NCI-H1417 treated with DMSO at 0.1 percent for 48 hours (cell line): ENCODE data around the gene TMEM89.
A peak's percentile ranks its signal among the peaks of the same experiment; 100 is the strongest.

Source experiments
- DNase-seq: peaks from one replicate; lab custom pipeline; 2025; lab: John Stamatoyannopoulos, UW

Gene TMEM89

DNA sequence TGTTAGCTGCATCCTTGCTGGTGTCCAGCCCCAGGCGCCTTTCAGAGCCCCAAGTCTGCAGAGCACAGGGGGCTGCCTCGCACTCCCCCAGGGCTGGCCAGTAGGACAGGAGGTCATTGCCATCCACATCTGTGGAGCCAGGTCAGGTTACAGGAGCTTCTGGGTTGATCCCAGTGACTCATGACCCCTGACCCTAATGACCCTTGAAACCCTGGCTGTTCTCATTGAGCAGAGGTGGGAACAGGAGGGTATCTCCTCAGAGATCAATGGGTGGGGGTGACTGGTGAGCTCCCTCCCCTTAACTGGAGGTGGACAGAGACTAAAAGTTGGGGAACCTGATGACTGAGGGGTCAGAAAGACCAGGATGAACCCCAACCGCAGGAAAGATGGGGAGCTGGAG lies 19.8 kb upstream of the TMEM89 start:
- DNase-seq: no peak

DNA sequence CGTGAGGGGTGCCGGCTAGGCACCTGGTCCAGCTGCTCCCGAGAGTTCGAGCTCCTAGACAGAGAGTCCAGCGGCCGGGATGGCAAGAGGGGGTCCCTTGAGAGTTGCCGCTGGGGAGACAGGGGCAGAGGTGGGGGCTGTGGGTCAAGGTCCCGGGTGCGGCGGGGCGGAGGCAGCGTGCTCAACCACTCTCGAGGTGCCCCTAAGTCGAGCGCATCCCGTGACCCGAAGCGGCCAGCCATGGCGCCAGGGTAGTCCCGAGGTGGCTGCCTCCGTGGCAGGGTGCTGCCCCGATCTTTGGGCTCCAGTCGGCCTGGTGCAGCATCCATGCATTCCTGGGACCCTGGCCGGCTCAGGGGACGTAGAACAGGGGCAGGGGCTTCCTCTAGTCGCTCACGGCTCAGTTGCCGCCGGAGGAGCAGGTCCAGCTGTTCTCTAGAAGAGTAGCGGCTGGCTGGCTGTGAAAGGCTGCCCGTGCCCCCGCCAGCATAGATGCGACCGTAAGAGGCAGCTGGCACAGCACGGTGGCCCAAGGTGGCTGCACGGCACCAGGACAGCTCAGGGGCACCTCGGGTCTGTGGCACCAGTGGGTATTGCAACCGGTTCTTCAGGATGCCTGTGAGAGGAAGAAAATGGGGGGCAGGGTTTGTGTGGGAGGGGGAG lies 18.5 kb upstream of the TMEM89 start:
- no peak for DNase-seq

DNA sequence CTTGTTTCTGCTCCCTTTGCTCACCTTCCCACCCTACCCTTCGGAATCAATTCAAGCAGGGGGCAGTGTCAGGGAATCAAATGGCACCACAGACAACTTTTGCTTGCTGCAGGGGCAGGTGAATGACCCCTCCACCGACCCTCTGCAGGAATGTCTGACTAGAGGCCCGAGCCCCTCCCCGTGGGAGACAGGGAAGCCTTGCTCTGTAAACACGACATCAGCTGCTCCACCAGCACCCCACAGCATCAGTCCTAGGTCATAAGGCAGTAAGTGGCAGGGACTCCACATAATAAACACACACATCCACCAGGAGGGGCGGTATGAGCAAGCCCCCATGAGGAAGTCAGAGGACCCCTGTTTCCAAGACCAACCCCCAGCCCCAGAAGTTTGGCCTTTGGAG lies 15.7 kb upstream of the TMEM89 start:
- DNase-seq: no peak

DNA sequence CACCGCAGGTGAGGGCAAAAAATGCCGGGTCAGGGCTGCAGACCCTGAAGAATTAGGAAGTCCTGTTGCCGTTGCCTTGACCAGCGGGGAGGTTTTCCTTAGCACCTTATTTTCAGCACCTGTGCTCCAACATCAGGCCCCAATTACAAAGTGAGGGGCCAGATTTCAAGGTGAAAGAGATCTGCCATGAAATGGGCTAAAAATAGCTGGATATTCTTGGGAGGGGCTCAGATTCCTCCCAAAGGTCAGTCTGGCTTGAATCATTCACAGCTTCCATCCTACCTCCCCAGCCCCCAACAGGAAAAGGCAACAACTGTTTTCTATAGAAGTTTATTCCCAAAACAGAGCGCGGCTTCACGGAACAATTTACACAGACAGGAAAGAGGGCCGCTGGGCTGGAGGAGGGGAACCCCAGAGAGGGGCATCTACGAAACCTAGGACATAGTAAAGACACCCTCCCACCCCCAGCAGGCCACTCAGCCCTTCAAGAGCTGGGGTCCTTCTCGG lies 14.6 kb upstream of the TMEM89 start:
- no peak for DNase-seq

DNA sequence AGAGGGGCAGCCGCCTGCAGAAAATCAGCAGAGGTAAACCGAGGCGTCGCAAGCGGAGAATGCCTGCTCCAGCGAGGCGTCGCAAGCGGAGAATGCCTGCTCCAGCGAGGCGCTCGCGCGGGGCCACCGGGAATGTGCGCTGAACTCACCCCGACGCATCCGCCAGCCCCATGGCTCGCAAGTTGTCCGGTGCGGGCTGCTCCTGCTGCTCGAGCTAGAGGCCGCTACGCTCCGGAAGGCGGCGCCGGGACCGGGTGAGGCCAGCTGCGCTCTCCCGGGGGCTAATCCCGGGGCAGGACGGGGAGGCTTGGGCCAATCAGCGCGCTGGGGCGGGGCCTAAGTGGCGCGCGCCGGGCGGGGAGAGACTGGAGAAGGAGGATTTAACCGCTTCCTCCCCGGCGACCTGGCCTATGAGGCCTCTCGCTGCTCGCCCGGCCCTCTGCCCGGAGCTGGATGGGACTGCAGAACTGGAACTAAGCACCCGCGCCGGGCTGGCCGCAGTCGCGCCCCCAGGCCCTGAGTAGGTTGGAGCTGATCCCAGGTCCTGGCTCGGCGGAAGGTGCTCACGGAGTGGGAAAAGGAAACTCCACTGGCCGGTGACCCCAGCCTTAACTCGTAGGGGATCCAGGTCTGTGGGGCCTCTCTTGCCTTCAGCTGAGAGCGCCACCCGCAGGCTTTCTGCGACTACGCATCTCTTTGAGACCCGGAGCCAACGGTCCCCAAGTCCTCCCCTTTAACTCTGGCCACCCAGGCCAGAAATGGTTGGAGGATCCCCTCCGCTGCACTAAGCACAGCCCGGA lies 13.9 kb upstream of the TMEM89 start, which contains the start of gene SLC26A6:
Gene SLC26A6 (minus strand): TSS at position 240 of the 800 bp plus-strand sequence. CDS start 68 bp downstream, at position 172.
- DNase-seq: peak; percentile 57

DNA sequence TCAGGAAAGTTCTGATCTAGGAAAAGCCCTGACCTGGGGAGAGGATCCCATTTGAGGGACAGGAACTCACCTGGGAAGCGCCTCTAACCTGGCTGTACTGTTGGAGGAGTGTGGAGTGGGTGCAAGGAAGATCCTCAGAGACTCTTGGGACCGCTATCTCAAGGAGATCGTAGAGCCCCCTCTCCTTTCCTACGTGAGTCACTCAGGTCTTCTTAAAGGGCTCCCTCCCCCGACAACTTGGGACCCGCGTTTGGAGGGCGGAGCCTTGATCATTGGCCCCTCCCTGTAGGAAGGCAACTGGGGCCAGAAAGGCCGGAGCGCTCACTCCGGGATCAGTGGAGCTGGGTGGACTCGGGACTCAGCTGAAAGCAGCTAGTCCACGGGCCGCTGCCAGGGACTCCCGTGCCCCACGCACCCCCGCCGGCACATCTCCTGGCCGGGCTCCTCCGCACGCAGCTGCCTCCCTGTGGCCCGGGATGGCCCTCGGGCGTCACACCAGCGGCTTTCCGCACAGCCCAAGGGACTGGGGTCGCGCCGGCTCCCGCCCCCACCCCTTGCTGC lies 13.2 kb upstream of the TMEM89 start:
- no peak for DNase-seq

DNA sequence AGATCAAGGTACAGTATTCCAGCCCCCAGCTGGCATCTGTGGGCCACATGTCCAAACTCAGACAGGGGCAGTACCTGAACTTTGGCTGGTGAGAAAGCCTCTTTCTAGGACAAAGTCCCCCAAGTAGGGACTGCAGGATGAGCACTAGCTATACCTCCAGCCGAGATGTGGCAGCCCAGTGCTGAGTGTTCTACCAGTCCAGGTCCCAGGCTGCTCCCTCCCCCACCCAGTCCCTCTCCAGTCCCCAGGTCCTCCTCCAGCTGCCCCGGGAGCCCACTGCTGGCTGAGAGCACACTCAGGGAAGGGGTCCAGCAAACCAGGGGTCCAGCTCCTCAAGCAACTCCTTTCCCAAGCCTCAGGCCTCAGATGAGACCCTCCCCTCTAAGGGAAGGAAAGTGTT lies 12.2 kb upstream of the TMEM89 start:
- DNase-seq: no peak

DNA sequence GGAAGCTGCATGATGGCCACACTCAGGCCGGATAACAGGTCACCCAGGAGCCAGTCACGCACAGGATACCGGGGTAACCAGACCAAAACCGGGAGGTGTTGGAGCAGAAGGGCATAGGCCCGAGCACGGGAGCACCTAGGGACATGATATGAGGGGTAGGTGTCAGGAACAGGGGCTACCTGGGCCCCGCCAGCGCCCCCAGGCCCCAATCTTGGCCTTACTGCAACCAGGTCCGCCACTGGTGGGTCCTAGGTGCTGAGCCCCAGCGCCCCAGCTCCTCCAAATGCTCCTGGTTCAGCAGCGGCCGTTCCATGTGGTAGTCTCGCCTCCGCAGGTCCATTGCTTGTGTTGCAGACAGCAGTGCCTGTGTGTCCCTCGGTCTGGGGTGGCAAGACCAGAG lies 11.7 kb upstream of the TMEM89 start:
- no peak for DNase-seq

DNA sequence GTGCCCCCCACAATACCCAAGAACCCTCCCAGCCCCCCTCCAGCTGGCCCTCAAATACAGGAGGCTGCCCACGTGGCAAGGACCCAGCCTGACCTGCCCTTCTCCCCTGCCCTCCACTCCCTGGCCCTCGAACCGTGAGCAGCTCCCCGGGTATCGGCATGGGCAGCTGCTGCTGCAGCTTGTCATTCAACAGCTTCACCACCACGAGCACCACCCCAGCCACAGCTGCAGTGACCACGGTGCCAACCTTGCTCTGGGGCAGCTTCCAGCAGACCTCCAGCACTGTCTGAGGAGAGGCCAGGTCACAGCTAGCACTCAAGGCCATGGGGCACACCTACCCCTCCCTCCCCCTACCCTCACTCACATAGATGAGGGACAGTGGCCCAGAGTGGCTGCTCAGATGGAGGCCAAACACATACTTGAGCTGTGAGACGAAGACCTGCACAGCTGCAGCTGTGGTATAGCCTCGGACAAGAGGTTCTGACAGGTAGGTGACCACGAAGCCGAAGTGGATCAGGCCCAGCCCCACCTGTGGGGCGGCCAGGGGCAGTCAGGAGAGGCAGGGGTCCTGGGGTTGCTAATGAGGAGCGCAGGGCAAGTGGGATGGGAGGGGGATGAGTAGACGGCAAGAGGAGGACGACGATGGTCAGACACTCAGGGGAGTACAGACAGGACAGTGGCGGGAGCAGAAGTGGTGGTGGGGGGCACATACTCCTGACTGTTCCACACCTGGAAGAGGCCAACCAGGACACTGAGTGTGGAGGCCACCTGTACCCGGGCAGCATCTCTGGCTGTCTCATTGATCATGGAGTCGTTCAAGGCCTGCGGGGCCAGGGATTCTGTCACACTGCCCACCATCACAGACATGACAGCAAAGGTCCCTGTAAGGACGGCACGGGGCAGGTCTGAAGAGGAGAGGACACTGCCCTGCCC lies 10.2 kb upstream of the TMEM89 start:
- no peak for DNase-seq

DNA sequence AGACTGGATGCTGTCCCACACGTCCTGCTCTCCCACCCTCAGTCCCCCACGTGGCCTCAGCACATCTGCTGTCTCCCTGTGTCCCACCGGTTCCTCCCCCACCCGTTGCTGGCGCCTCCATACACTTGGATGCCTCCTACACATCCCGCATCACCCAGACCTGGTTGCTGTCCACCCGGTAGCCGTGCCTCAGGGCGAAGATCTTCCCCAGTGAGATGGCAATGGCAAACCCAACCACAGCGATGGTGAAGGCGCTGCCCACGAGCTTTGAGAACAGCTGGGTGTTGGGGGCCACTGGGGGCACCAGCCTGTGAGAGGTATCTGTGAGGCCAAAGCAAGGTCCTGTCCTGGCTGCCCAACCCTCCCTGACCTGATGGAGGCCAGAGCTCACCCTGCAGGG lies 9.3 kb upstream of the TMEM89 start:
- no peak for DNase-seq

DNA sequence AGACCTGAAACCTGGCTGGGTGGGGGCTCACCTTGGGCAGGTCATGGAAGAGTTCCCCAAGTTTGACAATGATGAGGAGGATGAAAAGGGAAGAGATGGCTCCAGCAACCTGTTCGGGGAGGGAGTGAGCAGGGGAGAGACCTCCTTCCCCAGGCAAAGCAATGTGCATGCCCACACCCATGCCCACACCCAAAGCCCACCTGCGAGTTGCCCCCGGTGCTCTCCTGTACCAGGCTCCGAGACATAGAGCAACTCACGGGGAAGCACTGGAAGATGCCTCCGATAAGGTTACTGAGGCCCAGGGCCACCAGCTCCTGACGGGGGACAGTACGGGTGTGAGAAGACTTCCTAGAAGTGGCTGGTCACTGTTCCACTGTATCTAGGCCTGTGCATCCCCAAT lies 8.8 kb upstream of the TMEM89 start:
- no peak for DNase-seq

DNA sequence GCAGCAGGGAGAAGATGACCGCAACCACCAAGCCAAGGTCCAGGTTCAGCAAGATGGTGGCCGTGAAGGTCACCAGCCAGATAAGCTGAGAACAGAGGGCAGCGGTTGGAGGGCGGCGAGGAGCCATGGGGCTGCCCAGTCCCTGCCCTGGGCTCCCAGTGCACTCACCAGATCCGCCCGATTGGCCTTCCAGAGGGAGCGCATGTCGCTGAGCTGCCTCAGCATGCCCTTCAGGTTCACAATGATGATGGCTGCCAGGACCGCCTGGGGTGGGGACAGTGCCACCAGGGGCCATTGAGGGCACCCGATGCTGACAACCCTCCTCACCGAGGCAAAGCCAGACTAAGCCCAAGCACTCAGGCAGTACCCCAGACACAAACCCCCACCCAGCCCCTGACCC lies 8.3 kb upstream of the TMEM89 start:
- no peak for DNase-seq

DNA sequence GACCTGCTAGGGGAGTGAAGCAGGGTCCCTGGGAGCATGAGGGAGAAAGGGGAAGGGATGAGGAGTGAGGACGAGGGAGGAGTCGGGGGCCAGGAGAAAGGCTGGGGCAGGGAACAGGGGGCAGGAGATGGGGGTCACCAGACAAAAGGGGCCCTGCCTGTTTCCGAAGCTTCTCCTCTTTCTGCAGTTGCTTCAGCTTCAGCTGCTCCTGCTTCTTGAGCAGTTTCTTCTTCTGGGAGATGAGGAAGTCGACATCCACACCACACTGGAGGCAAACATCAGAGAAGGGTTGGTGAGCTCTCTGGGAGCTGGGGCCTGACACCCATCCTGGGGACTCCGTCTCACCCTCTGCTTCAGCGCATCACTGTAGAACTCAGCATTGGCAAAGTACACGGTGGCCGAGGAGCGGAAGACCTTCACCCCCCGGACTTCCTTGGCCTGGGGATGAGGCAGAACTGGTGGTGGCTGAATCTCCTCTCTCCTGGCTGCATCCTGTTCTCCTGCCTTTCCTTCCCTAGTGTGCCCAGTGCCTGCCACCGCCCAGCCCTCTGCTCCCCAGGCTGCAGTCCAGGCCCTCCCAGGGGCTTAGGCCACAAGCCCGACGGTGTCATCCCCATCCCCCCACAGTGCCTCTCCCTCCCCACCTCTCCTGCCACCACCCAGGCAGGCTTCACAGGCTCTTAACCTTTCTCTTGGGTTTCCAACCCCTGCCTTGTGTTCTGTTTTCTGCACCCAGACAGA lies 6.9 kb upstream of the TMEM89 start:
- no peak for DNase-seq

DNA sequence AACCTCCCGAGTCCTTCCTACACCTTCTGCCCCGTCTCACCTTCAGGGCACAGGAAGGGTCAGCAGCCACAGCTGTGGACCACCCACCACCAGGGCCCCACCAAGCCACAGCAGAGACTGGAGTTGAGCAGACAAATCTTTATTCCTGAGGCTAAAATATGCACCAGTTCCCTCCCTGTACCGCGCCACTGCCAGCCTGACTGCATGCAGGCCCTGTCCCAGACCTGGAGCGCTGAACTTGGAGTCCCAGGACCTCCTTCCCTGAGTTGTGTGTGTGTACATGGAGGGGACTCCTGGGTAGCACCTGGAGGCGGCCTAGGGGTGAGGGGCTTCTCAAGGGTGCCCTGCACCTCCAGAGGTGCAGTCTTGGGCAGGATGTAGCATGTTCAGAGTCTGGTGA lies 4.0 kb upstream of the TMEM89 start:
- no peak for DNase-seq

DNA sequence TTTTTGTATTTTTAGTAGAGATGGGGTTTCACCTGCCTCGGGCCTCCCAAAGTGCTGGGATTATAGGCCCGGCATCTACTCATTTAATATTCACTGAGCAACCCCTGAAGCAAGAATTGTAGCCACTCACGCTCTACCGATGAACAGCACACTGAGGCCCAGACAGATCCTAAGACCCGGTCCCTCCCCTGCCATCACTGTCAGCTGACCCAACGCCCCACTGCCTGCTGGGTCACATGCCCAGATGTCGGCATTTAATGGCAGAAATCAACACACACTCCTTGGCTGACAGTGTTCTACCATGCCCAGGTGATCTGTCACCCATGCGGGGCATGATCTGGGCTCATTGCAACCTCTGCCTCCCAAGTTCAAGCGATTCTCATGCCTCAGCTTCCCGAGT lies 3.2 kb upstream of the TMEM89 start:
- no peak for DNase-seq

DNA sequence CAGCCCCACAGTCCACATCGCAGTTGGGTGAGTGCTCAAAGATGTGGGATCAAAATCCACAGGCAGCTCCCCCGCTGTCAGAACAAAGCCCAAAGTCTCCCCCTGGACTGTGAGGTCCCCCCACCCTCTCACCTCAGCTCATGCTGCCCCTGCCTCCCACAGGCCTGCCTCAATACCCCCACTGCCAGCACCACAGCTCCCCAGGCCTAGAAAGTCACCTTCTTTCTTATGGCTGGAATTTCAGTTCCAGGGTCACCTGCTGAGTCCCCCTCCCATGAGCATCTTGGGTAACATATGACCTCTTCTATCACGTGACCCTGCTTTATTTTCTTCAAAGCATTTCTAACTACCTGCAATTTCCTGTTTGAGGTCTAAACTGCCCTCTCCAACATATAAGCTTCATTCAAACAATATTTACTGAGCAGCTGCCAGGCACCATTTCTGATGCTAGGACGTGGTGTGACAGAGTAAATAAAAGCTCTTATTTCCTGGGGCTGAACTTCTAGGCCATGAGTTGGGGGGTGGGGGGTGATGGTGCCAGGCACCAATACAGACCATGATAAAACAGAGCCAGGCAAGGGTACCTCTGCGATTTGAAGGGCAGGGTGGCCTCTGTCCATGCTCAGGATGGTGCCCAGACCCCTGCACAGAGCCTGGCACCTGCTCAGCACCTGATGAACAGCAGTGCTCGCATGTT lies 2.4 kb upstream of the TMEM89 start:
- peak; percentile 30 for DNase-seq

DNA sequence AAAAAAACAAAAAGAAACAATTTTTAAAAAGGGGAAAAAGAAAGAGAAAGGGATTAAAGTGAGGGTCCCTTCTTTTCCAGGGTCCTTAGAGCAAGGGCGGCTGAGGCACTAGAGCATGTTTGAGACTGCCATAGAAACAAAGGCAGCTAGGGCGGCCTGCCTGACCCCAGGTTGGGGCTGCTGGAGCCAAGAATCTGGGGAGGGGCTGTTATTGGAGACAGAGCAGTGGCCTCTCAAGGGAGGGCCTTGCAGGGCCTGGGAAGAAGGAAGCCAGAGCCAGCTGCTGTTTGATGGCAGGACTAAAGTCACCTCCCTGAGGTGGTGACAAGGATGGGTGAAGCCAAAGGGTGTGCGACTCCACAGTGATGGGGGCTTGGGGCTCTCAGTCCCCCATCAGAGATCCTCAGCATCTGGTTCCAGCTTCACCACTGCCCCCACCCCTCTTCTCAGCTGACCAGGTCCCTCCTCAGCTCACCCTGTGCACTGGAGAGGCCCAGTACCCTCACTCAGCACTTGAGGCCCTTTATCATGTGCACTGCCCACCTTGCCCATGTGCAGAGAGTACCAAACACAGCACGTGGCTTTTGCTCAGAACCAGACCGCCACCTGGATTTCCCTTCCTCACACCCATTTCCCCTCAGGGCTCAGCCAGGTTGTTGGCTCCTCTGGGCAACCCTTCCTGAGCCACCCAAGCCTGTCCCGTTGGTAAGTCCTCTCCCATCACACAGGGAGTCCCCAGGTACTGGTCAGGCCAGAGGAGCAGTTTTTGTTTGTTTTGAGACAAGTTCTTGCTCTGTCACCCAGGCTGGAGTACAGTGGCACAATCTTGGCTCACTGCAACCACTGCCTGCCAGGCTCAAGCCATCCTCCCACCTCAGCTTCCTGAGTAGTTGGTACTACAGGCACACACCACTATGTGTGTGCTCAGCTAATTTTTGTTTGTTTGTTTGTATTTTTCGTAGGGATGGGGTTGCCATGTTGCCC lies 1.7 kb downstream of the TMEM89 start:
- no peak for DNase-seq

DNA sequence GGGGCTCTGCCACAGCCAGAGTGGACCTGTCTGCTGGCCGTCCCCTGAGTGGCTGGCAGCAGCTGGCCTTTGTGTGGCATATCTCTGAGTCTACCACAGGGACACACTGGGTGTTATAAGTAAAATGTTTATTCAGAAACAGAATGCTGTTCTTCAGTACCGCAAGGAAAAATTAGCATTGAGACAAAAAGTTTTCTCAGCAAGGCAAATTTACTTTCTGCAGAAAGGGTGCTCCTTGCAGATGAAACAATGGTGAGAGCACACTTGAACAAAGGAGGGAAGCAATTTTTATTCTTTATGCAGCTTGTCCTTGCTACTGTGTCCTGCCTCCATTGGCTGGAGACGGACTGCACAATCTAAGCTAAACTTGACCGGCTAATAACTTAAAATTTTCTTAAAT lies 4.0 kb downstream of the TMEM89 start:
- DNase-seq: no peak

DNA sequence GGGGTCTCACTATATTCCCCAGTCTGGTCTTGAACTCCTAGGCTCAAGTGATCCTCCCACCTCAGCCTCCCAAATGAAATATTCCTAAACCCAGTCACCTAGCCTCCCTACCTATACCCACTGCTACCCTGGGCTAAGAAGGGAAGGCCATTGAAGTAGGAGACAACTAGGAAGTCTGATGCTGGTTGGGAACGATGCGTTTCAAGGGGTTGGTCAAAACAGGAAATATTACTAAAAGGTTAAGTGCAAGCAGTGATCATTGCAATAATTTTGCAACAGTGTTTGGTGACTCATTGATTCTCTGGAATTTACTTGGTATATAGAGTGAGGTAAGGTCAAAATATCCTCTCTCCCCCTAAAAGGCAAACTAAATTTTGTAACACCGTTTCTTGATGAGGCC lies 7.5 kb downstream of the TMEM89 start:
- no peak for DNase-seq
